B cell (primary cell): ENCODE data around the gene MALRD1. TPM values are rescaled to one million over a fixed set of nuclear protein-coding genes. Genes with fewer than 3 reads are reported as not detected.

Experiments
- ATAC-seq: fragments of 200-7000 bp; cut with Tn5 transposase; one replicate; pipeline ENCODE4 v1.10.0; 2021; ENCODE audit warnings: low read depth, mild to moderate bottlenecking, moderate number of reproducible peaks, moderate library complexity
- CTCF ChIA-PET: fragments of 350-600 bp; sonication (Branson Sonifier 250); formaldehyde crosslinking; loops from one replicate; lab custom pipeline; 2021; ENCODE audit warnings: antibody characterized with exemption, inconsistent platforms; lab: Charles Lee
- POLR2A ChIA-PET: fragments of 350-600 bp; sonication (Branson Sonifier 250); formaldehyde crosslinking; loops from one replicate; lab custom pipeline; 2021; ENCODE audit warnings: antibody characterized with exemption; lab: Charles Lee
- DNase-seq: peaks from one replicate; pipeline ENCODE4 v3.0.0; 2013
- H2AFZ ChIP-seq: 2 replicates; pipeline ENCODE4 v1.6.1; 2012; ENCODE audit warnings: mild to moderate bottlenecking, low read depth, low read length; ENCODE audit not compliant: insufficient read depth, poor library complexity, severe bottlenecking
- H3K27ac ChIP-seq, 2 donors: 1 replicate in 1 of 2; 2 replicates in 1 of 2; pipeline ENCODE4 v1.5.1; 2012 to 2013; ENCODE audit warnings: low read length in 2 of 2, mild to moderate bottlenecking in 2 of 2, moderate library complexity in 1 of 2
- H3K27me3 ChIP-seq, 4 experiments: fragments of 200-600 bp in 1 of 4; sonication (generic) in 1 of 4; replicated peaks in 1 of 4; 1 replicate in 2 of 4; 2 replicates in 2 of 4; pipeline versions ENCODE4 v1.6.1 to v1.7.0; 2013 to 2016; ENCODE audit warnings: low read length in 3 of 4, mild to moderate bottlenecking in 2 of 4, mixed read lengths in 1 of 4, moderate library complexity in 1 of 4; ENCODE audit not compliant: insufficient read depth in 4 of 4, control insufficient read depth in 3 of 4; ENCODE audit errors: control extremely low read depth in 1 of 4
- H3K36me3 ChIP-seq, 2 experiments: replicated peaks in 1 of 2; 1 replicate in 1 of 2; 2 replicates in 1 of 2; pipeline versions ENCODE4 v1.6.1 to v1.7.1; 2013; ENCODE audit warnings: low read length in 1 of 2; ENCODE audit not compliant: insufficient read depth in 2 of 2, control insufficient read depth in 1 of 2; ENCODE audit errors: control extremely low read depth in 1 of 2, extremely low read depth in 1 of 2
- H3K4me1 ChIP-seq, 2 donors: fragments of 200-600 bp in 1 of 2; sonication (generic) in 1 of 2; 1 replicate in 1 of 2; 2 replicates in 1 of 2; pipeline versions ENCODE4 v1.5.1 to v1.6.1; 2013 to 2017; ENCODE audit warnings: low read length in 2 of 2; ENCODE audit not compliant: control insufficient read depth in 2 of 2, insufficient read depth in 2 of 2
- H3K4me2 ChIP-seq: replicated peaks from 2 replicates; pipeline ENCODE3; 2012; ENCODE audit warnings: mild to moderate bottlenecking, low read depth, low read length; ENCODE audit not compliant: poor library complexity, severe bottlenecking
- H3K4me3 ChIP-seq, 5 experiments: fragments of 200-600 bp in 1 of 5; sonication (generic) in 1 of 5; 1 replicate in 3 of 5; 2 replicates in 2 of 5; pipeline versions ENCODE4 v1.5.1 to v1.7.0; 2011 to 2016; ENCODE audit warnings: low read length in 4 of 5, mild to moderate bottlenecking in 4 of 5, low read depth in 2 of 5, control low read depth in 1 of 5, moderate library complexity in 1 of 5; ENCODE audit not compliant: insufficient read depth in 1 of 5; ENCODE audit errors: control extremely low read depth in 1 of 5, extremely low read depth in 1 of 5
- H3K79me2 ChIP-seq: fragments of 200-600 bp; sonication (generic); one replicate; pipeline ENCODE4 v1.6.0; 2016; ENCODE audit warnings: low read length; ENCODE audit not compliant: control insufficient read depth, insufficient read depth
- H3K9ac ChIP-seq: fragments of 200-600 bp; sonication (generic); 2 replicates; pipeline ENCODE4 v1.6.1; 2017; ENCODE audit warnings: mild to moderate bottlenecking, low read length, moderate library complexity
- H3K9me3 ChIP-seq, 3 donors: one replicate each; pipeline versions ENCODE4 v1.6.1 to v1.7.1; 2013; ENCODE audit warnings: low read length in 2 of 3; ENCODE audit not compliant: control insufficient read depth in 2 of 3, insufficient read depth in 1 of 3; ENCODE audit errors: control extremely low read depth in 1 of 3
- H4K20me1 ChIP-seq: 2 replicates; pipeline ENCODE4 v1.6.0; 2012; ENCODE audit warnings: mild to moderate bottlenecking, low read length; ENCODE audit not compliant: insufficient read depth, control insufficient read depth, poor library complexity, severe bottlenecking
- H3K27ac Mint-ChIP-seq: one replicate; pipeline ENCODE4 v1.8.0; 2021; ENCODE audit warnings: mixed read lengths
- H3K27me3 Mint-ChIP-seq: one replicate; pipeline ENCODE4 v1.8.0; 2021; ENCODE audit warnings: mixed read lengths
- H3K4me1 Mint-ChIP-seq: one replicate; pipeline ENCODE4 v1.8.0; 2021; ENCODE audit warnings: mixed read lengths
- H3K4me3 Mint-ChIP-seq: one replicate; pipeline ENCODE4 v1.8.0; 2021; ENCODE audit warnings: mixed read lengths
- H3K9me3 Mint-ChIP-seq: one replicate; pipeline ENCODE4 v1.8.0; 2022; ENCODE audit warnings: mixed read lengths; ENCODE audit not compliant: insufficient read depth
- CTCF ChIP-seq: fragments of 200-600 bp; IDR thresholded peaks from one replicate; pipeline ENCODE4 v1.8.0; 2022; ENCODE audit warnings: antibody characterized with exemption, mild to moderate bottlenecking
- EZH2 ChIP-seq: IDR thresholded peaks from 2 replicates; pipeline ENCODE4 v1.6.1; 2012; ENCODE audit warnings: borderline replicate concordance, low read depth, mild to moderate bottlenecking, moderate library complexity, low read length; ENCODE audit not compliant: insufficient read depth, poor library complexity, severe bottlenecking
- WGBS: methylation state at CpG from one replicate; pipeline ENCODE4 v1.1.5; 2013; ENCODE audit warnings: missing lambda C conversion rate; ENCODE audit not compliant: insufficient coverage; 5-methylcytosine and 5-hydroxymethylcytosine counted together
- intact Hi-C: fragments of 100-400 bp; cut with micrococcal nuclease; formaldehyde crosslinking; loops from one replicate; pipeline ENCODE4 v1.10.0; 2022
- polyA plus RNA-seq: library from polyadenylated mRNA; depleted of rRNA; stranded (reverse); fragments of >200 nt; gene quantifications from 2 replicates; pipeline ENCODE4 v1.2.3, GENCODE V29; 2012
- total RNA-seq, 2 donors: library from RNA; stranded (reverse); fragments of 120-200 nt in 1 of 2; gene quantifications; 1 replicate in 1 of 2; 2 replicates in 1 of 2; pipeline versions ENCODE4 v1.2.3 to v1.2.4, GENCODE V29; 2013 to 2022

Gene MALRD1
- total and polyA plus RNA-seq, 2 donors (not counting 1 experiment from before 2014, with no cell fraction given): not detected

DNA sequence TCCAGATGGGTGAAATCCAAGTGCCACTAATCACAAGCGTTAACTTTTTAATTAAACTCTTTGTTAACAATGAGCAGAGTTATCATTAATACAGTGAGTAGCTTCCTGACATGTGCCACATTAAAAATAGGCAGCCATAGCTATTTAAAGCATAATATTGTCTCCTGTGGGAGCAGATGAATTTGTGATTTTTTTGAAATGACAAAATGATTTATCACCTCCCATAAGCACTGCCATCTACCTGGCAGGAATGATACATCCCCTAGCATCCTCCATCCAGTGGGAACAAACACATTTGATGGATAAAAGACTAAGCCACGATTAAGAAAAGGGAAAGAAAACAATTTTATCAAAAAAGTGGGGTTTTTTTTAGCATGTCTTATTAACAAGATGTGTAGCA lies 605.3 kb downstream of the MALRD1 start:
- peaks cover 3% of the 10 kb centered on the region for H3K9me3 Mint-ChIP-seq
- H2AFZ ChIP-seq: no peak overlapping the region
- H4K20me1 ChIP-seq: no peaks in the 10 kb centered on the region
- ChIA-PET CTCF (no interaction called here), POLR2A (no interaction called here)
- TF ChIP-seq EZH2 (no peak), CTCF (no peak)
- no peak overlapping the region for H3K27ac Mint-ChIP-seq
- no peaks in the 10 kb centered on the region for H3K4me1 ChIP-seq
- WGBS: no CpG with 5 or more reads among the region's 2 CpGs
- H3K27me3 Mint-ChIP-seq: no peaks in the 10 kb centered on the region
- H3K36me3 ChIP-seq: no peaks in the 10 kb centered on the region
- H3K4me3 Mint-ChIP-seq: no peak overlapping the region
- no peaks in the 10 kb centered on the region for H3K9me3 ChIP-seq
- no peak overlapping the region for H3K4me2 ChIP-seq
- ATAC-seq (no peak), DNase-seq (no peak)
- H3K27me3 ChIP-seq: no peaks in the 10 kb centered on the region
- no peaks in the 10 kb centered on the region for H3K4me1 Mint-ChIP-seq
- H3K4me3 ChIP-seq: no peak overlapping the region
- H3K79me2 ChIP-seq: no peaks in the 10 kb centered on the region
- intact Hi-C loops: no loop called here
- H3K9ac ChIP-seq: no peak overlapping the region
- H3K27ac ChIP-seq: no peak overlapping the region

GRCh38 chr10:19654576-19654975 lies 606.0 kb downstream of the MALRD1 start:
- intact Hi-C loops: no loop called here

More at GRCh38 chr10:19654576-19654975, 606.0 kb downstream of the MALRD1 start:
- no peak overlapping the region for H3K4me3 Mint-ChIP-seq
- H3K27ac Mint-ChIP-seq: no peak overlapping the region
- WGBS: 0% methylated on average over 1 of the region's 3 CpGs
- TF ChIP-seq EZH2 (no peak), CTCF (no peak)
- Histone ChIP-seq H3K4me2 (no peak overlapping the region), H3K79me2 (no peaks in the 10 kb centered on the region), H2AFZ (no peak overlapping the region), H3K4me1 (no peaks in the 10 kb centered on the region), H3K9ac (no peak overlapping the region), H3K27me3 (no peaks in the 10 kb centered on the region), H3K36me3 (no peaks in the 10 kb centered on the region), H4K20me1 (no peaks in the 10 kb centered on the region), H3K27ac (no peak overlapping the region), H3K4me3 (no peak overlapping the region), H3K9me3 (no peaks in the 10 kb centered on the region)
- ATAC-seq (no peak), DNase-seq (no peak)
- POLR2A ChIA-PET: no interaction called here
- no peaks in the 10 kb centered on the region for H3K27me3 Mint-ChIP-seq
- H3K9me3 Mint-ChIP-seq: peaks cover 3% of the 10 kb centered on the region
- CTCF ChIA-PET: no interaction called here
- no peaks in the 10 kb centered on the region for H3K4me1 Mint-ChIP-seq
